DMS 273 treated with DMSO at 0.1 percent for 48 hours (cell line): Measurements from ENCODE around the gene ATP8A1.
"Not testable (repeated sequence)": the region's sequence is repeated elsewhere in the genome, so short reads cannot be mapped to it uniquely, and the experiment has no call there.

Experiments
- DNase-seq: peaks from one replicate; lab custom pipeline; 2025; lab: John Stamatoyannopoulos, UW

The ATP8A1 gene

GRCh38 chr4:42467777-42468176 is 189.1 kb downstream of the ATP8A1 start:
- DNase-seq = not testable (repeated sequence)

GRCh38 chr4:42466273-42466844 is 190.5 kb downstream of the ATP8A1 start:
- no peak for DNase-seq

DNA sequence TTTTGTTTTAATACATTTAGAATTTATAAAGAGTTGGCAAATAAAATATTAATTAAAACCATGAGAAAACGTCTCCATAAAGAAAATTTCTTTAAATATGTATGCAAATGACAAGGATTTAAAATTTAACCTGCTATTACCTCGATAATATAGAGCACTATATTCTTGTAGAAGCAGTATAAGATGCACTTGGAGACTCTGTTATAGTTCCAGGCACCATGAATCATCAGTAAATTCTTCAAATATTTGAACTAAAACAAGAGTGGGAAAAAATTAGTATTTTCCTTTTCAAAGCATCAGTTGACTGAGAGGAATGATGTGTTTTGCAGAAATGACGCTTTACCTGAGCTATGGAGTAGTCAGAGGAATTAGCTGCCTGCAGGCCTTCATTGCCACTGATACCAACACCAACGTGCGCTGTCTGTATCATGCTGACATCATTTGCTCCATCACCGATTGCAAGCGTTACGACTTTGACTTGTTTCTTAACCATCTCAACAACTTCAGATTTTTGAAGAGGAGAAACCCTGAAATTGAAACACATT is 192.3 kb downstream of the ATP8A1 start:
- DNase-seq = no peak

DNA sequence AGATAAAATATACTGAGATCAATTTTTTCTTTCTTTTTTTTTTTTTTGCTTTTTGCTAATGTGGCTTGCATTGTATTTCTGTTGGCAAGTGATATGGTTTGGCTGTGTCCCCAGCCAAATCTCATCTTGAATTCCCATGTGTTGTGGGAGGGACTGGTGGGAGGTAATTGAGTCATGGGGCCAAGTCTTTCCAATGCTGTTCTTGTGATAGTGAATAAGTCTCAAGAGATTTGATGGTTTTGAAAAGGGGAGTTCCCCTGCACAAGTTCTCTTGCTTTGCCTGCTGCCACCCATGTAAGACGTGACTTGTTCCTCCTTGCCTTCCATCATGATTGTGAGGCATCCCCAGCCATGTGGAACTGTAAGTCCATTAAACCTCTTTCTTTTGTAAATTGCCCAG is 195.7 kb downstream of the ATP8A1 start:
- DNase-seq = not testable (repeated sequence)

DNA sequence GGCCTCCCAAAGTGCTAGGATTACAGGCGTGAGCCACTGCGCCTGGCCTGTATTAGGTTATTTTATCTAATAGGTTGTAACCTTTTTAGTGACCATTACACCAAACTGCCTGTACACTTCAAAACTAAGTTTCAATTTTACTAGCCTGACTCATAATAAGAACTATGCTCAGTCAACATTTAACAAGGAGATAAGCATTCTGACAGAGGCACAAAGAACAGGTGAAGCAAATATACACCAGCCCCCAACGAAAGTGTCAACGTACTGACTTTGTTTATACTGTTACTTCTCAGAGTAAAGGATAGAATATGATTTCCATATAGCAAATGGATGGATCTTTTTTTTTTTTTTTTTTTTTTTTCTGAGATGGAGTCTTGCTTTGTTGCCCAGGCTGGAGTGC is 196.9 kb downstream of the ATP8A1 start:
- DNase-seq = no peak

DNA sequence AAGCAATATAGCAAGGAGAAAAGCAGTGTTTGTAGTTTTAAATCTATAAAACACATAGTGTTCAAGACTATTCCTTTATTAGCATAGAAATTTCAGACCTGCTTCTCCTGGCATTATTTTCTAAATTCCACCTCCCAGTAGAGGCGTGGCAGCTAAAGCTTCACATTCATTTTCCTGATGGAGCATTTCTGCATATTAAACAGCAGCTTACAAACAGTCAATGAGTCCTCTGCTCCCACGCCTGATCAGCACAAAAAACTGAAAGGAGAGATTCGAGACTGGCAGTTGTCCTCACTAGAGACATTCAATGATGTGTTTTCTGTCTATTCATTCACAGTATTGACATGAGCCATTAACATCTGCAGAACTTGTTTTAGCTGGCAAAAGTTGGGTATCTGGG is 198.2 kb downstream of the ATP8A1 start:
- DNase-seq = no peak

DNA sequence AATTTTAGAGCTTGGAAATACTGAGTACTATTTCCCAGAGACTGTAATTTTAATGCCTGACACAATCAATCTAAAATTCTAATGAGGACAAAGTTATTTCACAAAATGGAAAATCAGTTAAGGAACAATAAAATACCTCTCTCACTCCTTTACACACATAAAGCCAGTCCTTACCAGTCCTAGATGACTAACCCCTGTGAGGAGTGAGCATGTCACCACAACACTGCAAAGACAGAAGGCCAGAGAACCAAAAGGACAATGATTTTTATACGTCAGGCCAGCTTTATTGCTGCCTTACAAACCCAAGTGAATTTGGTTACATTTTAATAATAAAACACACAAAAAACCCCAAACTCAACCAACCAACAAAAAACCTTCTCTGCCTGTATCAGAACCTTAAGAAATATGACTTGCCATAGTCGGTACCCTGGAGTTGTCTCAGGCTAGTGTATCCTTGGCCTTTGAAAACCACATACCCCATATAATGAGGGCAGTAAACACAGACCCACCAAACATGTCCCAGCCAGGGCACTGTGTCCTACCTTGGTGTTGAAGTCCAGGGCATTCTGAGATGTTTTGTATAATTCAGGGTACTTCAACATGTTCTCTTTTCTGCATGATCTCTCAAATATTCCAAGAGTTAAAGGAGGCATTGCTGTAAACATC is 202.0 kb downstream of the ATP8A1 start:
- no peak for DNase-seq

- DNase-seq = no peak
Observed at GRCh38 chr4:42453612-42454011, 203.3 kb downstream of the ATP8A1 start.

- DNase-seq = no peak
Observed at GRCh38 chr4:42452823-42453222, 204.1 kb downstream of the ATP8A1 start.

DNA sequence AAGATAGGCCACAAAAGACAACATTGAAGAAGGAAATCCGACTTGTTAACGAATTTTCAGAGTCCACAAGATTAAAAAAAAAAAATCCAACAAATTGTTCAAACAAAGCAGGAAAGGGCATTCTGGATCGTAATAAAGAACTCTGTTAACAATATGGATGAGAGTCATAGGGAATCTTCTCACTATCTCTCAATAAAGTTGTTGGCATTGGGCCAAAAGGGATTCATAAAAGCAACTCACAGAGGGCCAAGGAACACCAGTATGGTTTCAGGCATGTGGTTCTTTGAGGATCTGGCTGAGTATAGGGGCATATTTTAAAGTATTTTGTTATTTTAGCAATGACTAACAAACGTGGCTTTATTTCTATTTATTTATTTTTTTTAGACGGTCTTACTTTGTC is 210.1 kb downstream of the ATP8A1 start:
- DNase-seq = no peak

GRCh38 chr4:42445038-42445437 is 211.9 kb downstream of the ATP8A1 start:
- no peak for DNase-seq

GRCh38 chr4:42442601-42443000 is 214.3 kb downstream of the ATP8A1 start:
- no peak for DNase-seq

- DNase-seq = no peak
Observed at GRCh38 chr4:42440083-42440482, 216.8 kb downstream of the ATP8A1 start.

GRCh38 chr4:42436928-42437565 is 219.9 kb downstream of the ATP8A1 start:
- no peak for DNase-seq

DNA sequence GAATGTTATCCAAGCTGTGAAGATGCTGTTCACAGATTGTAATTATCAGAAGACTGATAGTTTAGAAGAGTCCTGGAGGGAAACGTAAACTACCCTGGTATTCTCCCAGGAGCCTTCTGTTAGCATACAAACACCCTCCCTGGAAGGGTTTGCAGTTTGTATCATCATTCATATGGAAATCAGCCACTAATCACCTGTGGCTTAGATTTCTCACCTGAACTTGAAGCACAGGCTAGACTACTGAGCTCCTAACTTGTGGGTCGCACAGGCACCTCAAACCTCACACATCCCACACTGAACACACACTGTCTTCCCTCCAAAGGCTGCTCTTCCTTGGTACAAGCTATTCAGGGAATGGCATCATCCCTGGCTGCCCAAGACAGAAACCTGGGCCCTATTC is 228.9 kb downstream of the ATP8A1 start:
- DNase-seq = no peak

- DNase-seq = no peak
Observed at GRCh38 chr4:42425146-42426065, 231.5 kb downstream of the ATP8A1 start.

DNA sequence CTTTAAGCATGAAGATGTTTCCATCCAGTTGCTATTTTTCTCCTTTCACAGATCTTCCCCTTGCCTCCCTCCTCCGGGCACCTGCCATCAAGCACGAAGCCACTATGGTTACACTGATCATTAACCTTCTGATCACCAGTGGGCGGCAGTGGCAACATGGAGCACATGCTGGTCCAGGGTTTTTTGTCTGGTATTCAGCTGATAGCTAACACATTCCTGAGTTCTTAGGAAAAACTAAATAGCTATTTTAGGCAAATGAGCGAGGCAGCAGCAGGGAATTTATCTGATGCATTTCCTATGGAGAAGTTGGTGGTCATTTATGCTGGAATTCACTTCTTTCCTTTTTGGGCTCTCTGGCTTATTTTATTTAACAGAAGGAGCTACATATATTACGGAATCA is 236.8 kb downstream of the ATP8A1 start:
- no peak for DNase-seq

GRCh38 chr4:42417550-42417949 is 239.4 kb downstream of the ATP8A1 start:
- no peak for DNase-seq

DNA sequence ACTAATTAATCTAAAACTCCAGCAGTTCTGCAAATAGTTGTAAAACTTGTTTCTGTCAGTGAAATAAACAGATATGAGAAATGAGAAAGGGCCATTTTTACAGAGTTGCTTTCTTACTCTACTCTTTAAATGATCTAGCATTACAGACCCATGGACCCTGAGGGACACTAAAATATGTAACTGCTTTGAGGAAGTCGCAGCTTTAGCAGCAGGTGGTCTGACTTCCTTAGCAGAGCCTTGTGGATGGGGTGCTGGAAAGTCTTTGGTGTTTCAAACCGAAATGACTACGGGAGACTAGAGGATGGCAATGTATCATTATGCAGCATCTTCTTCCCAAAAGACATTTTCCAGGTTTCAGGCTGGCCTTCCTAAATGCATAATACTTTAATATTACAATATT is 240.9 kb downstream of the ATP8A1 start:
- DNase-seq = no peak

DNA sequence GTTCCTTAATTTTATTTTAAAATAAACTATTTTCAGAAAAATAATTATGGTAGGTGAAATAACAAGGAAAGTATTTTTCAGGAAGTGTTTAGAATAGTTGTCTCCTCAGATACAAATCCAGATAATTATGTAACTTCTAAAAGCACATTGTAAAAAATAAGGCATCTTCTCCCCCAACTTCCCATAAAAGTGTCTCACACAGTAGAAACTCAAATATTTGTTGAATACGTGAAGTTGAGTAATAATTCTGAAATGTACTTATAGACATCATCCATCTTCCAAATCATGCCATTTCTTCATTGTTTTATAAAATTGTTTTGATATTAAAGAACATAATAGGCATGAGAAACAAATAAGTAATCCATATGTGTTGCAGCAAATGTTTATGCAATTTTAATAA is 241.6 kb downstream of the ATP8A1 start:
- DNase-seq = no peak

GRCh38 chr4:42412251-42412650 is 244.7 kb downstream of the ATP8A1 start:
- no peak for DNase-seq

DNA sequence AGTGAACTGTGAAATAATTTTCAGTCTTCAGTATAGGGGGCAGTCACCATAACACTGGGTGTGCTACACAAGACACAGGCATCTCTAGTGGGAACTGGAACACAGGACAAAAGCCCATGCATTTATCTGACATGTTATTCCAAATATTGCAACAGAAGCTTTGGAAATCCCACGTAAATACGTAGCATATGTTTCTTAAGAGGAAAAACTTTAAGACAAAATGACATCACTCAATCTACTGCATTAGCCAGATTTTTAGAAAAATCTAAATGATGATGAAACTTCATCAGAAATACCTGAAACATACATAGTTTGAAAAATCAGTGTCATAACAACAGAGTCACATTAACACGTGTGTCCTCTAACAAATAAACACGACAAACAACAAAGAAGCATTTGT is 245.1 kb downstream of the ATP8A1 start:
- DNase-seq = no peak
